Right renal cortex interstitium (tissue), 3 donors: ENCODE data around the gene SUV39H2. TPM values are rescaled to one million over a fixed set of nuclear protein-coding genes. Genes with fewer than 3 reads are reported as not detected.
A peak's percentile ranks its signal among the peaks of the same experiment; 100 is the strongest.
"Not testable (repeated sequence)": the region's sequence is repeated elsewhere in the genome, so short reads cannot be mapped to it uniquely, and the experiment has no call there.

ENCODE experiments used
- DNase-seq, 3 donors: peaks; one replicate each; pipeline ENCODE4 v3.0.0-alpha.2; 2013; ENCODE audit warnings: low read depth in 3 of 3, low spot score in 2 of 3
- polyA plus RNA-seq, 3 donors: library from polyadenylated mRNA; unstranded; fragments of 120-200 nt; gene quantifications; one replicate each; pipeline ENCODE4 v1.2.1, GENCODE V29; 2013; ENCODE audit not compliant: insufficient read length in 3 of 3

Gene SUV39H2
- polyA plus RNA-seq, 3 donors: 21.0 to 23.1 (median 22.9) TPM

DNA sequence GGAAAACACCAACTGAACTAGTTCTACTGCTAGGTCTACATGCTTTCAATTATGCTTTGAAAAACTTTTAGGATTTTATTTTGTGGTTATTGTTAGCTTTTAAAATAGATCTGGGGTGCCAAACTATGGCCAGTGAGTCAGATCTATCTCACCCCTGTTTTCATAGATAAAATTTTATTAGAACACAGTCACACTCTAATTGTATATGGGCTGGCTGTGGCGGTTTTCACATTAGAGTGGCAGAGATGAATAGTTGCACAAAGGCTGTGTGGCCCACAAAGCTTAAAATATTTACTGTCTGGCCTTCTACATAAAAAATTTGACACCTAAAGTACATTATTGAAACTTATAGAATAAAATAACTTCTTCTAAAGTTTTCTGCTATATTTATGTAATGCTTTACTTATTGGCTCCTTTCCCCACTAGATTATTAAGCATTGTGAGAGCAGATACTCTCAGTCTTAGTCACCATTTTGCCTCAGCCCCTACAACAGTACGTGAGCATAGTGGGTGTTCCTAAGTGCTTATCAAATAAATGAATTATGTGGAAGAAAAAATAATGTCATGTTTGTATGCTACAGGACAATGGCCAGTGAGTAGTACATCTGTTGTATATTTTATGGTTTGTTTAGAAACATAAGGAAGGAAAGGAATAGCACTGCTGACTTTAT, 5.4 kb upstream of the SUV39H2 start:
- DNase-seq: no peak

DNA sequence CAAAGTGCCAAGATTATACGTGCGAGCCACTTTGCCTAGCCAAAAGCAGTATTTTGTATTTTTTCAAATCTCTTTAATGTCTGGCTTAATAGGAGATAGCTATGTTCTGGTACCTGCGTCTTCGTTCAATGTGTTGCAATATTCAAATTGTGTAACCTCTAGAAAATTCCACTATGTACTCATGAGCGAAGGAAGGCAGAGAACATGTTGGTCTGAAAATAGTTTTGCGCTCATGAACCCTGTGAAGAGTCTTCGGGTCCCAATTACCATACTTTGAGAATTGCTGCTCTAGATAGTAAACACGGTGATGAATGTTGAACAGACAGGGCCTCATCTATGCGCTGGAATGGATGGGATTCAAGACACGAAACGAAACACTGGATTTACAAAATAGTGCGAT, 2.7 kb upstream of the SUV39H2 start:
- DNase-seq: no peak

DNA sequence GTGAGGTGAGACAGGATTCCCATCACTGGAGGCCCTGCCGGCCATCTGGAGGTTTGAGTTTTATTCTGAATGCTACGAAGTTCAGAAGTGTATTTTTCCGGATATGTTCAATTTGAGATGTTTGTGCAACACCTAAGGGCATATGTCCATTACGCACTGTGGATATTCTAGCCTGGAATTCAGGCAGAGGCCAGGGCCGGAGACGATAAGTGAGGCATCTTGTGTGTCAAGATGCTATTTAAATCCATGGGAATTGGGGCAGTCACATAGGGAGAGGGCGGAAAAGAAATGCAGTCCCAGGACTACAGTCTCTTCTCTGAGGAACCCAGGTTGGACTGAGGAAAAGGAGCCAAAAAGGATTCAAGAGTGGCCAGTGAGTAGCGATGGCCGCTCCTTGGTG, 1.9 kb upstream of the SUV39H2 start:
- DNase-seq: no peak

DNA sequence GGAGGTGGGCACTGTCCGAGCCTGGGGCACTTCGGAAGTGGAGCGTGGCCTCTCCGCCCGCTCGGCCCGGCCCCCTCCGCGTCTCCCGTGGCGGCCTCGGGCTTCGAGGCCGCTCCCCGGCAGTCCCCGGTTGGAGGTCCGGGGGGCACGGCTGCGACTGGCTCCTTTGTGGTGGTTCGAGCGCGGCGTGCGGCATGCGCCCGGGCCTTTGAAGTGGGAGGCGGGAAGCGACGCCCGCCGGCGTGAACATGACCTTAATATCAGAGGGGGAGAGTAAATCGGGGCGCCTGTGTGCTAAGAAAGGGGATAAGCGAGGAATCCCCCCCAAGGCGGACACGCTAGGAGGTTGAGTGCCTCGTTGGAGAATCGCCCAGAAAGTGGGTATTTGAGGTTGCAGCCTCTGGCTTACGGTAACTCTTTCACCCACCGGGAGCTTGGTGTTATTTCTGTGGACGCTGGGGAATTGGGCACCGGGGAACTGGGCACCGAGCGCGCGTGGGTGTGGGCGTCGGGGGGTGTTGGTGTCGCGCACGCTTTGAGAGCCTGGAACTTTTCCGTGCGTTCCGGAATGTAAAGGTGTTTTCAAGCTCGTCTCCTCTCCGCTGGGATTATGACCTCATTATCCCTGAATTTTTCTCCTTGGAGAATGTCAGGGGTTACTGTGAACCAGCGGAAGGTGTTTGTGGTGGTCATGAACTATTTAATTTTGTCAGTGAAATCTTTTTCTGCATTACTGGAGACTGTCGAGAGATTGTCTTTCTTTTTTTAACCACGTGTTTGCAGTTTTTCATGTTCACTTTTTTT, 660 bp downstream of the SUV39H2 start:
- peak; percentile 18 to 36 (median 27) for DNase-seq

DNA sequence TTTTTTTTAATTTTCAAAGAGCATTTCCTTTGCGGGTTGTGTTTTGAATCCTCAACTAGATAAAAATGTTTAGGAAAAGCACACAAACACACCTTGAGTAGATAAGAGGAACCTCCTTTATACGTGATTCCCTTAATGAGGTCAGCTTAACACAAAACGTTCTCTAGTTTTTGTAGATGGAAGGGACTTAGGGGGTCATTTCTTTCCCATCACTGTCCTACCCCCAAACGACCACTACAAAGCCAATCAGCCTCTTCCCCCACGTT, 1.2 kb downstream of the SUV39H2 start:
- DNase-seq: peak in 1 of 3 donors; percentile 23

DNA sequence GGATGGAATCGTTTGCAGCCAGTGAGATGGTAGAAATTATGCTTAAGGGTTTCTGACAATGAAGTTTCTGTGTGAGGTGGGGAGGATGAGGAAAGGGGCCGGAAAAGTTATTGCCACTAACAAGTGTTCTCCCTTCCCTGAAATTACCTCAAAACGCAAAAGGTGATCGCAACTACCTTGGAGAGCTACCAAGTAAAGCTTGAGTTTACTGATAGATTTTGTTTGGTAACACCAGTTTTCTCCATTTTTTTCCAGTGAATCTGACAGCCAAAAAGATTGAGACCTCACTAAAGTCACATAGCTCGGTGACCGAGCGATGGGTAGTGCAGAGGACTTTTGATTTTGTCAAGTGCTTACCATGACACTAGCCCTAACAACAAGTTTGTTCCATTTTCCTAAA, 1.6 kb downstream of the SUV39H2 start:
- no peak for DNase-seq

DNA sequence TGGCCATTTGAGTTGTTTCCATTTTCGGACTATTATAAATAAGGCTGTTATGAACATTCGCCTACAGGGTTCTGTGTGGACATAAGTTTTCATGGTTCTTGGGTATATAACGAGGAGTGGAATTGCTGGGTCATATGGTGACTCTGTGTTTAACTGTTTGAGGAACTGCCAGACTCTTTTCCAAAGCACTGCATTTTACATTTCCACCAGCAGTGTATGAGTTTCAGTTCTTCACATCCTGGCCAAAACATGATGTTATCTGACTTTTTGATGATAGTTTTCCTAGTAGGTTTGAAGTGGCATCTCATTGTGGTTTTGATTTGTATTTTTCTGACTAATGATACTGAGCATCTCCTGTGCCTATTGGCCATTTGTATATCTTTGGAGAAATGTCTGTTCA, 5.4 kb downstream of the SUV39H2 start:
- no peak for DNase-seq

DNA sequence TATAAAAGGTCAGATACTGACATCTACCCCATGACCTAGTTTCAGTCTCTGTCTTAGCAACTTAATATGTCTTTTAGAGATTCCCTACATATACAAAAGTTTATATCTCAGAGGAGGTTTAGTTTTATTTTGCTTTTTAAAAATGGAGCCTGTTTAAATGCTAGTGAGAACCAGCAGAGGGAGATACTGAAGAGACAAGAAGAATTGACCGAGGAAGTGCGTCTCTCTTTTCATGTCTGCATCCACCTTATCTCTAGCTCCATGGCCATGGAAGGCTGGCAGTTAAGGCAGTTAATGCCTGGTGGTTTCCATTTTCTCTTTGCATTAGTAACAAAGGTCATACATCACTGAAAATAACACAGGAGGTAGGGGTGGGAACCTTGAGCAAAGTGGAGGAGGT, 10.7 kb downstream of the SUV39H2 start:
- DNase-seq: no peak

DNA sequence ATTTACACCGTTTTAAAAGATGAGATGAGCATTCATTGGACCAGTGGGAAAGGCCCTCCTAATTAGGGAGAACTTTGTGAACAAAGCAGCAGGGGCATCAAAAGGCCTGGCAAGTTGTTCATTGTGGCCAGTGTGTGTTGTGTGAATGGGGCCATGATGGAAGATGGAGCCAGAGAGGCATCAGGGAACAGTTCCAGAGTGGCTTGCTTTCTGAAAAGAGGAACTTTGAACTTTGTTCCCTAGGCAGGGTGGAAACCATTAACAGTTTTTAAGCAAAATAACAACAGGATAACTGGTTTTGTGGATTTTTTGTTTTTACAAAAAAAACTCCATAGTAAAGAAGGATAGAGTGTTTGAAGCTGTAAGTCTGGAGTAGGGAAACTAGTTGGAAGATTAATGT, 12.5 kb downstream of the SUV39H2 start:
- DNase-seq: no peak

DNA sequence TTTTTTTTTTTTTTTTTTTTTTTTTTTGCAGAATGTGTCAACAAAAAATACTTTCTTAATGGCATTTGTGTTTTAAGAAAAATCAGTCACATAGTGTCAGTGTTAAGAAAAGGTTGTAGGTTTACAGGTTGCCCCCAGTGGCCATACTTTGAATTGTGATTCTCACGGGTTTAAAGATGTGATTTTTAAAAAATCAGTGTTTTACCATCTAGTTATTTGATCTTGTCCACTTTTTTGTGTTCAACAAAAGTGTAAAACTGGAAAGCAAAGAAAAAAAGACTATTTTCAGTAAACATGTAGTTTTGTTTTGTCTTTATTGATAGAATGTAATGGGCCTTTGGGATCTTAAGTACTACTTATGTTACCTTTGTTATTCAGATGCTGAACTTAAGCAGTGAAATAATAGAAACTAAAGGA, 25.7 kb downstream of the SUV39H2 start:
- peak in 1 of 3 donors; percentile 7 for DNase-seq

DNA sequence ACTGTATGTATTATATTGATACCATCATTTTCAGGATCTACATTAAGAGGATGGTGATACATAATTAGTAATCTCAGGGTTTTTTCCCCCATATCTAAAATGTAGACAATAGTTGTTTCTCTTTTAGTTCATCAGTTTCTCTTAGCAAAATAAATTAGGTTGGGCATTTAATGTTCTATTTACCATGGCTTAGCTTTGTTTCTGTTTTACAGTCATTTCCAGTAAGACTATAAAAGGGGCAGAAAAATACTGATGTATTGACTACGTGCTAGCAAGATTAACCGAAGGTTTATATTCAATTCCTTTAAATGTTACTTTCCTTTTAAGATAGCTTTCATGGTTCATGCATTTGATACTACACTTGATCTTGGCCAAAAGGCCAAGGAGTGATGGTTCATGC, 26.2 kb downstream of the SUV39H2 start:
- no peak for DNase-seq

DNA sequence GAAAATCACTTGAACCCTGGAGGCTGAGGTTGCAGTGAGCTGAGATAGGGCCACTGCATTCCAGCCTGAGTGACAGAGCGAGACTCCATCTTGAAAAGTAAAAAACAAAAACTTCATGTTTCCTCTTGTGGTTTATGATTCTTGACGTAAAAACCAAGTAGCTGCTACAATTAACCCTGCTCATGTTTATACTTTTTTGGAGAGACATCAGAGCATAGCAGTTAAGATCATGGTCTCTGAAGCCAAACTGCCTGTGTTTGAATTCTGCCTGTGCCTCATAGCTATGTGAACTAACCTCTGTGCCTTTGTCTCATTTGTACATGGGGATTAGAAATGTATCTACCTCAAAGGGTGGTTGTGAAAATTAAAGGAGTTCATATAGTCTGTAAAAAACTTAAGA, 27.2 kb downstream of the SUV39H2 start:
- DNase-seq: no peak

DNA sequence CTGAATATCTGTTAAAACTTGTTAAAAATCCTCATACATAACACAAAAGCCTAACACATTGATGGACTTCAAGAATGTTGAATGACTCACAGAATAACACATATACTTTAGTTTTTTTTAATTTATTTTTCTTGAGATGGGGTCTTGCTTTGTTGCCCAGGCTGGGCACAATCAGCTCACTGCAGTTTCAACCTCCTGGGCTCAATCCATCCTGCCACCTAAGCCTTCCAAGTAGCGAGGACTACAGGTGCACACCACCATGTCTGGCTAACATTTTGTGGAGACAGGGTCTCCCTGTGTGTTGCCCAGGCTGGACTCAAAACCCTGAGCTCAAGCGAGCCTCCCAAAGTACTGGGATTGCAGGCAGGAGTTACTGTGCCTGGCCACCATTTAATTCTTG, 28.1 kb downstream of the SUV39H2 start:
- DNase-seq: no peak

DNA sequence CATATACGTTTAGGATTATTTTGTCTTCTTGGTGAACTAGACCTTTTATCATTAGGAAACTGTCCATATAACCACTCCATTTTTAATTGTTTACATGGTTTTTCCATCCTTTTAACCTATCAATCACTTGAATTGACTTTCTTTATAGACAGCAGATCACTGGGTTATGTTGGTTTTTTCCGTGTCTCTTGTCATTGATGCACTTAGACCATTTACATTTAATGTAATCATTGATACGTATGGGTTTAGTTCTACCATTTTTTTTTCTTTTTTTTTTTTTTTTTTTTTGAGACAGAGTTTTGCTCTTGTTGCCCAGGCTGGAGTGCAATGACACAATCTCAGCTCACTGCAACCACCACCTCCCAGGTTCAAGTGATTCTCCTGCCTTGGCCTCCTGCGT, 28.9 kb downstream of the SUV39H2 start:
- DNase-seq: not testable (repeated sequence)

DNA sequence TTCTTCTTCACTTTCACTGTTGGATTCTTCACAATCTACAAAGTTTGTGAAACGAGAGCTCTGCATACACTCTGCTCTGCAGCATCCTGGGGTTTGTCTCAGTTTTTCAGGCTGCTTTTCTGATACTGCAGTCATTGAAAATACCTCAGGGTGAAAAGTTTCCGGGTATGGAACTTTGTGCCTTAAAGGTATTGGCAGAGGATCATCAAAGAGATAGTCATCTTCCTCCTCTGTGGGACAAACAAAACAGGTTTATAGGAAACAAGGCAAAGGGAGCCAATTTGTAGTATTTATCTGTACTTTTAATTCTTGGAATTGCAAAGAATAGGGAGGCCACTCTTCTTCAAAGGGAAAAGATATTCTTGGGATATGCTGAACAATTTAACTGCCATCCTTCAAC, 30.4 kb downstream of the SUV39H2 start:
- no peak for DNase-seq

DNA sequence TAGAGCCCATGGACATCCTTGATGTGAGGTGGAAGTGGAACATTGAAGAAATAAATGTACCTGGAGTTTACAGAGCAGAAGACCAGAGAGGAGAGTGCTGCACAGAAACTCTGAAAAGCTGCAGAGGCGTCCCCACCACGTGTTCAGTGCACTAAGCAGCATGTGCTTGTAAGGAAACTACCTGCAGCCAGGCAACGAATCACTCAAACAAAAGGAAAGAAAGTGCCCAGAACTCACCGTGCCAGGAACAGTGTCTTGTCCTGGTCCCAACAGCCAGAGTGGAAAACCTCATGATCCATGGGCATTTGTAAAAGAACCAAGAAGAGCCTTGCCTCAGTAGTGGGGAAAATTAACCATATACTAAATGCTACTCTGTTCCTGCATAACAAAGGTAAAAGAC, 32.3 kb downstream of the SUV39H2 start:
- DNase-seq: no peak

DNA sequence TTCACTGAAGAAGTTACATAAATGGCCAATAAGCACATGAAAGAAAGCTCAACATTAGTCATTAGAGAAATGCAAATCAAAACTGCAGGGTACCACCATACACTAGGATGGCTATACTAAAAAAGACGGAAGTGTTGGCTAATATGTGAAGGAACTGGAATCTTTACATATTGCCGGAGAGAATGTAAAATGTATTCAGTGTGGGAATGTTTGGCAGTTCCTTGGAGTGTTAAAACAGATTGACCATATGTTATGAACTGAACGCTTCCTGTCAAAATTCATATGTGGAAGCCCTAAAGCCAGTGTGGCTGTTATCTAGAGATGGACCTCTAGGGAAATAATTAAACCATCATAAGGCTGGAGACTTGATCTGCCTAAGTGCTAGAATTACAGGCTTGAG, 33.1 kb downstream of the SUV39H2 start:
- DNase-seq: no peak

DNA sequence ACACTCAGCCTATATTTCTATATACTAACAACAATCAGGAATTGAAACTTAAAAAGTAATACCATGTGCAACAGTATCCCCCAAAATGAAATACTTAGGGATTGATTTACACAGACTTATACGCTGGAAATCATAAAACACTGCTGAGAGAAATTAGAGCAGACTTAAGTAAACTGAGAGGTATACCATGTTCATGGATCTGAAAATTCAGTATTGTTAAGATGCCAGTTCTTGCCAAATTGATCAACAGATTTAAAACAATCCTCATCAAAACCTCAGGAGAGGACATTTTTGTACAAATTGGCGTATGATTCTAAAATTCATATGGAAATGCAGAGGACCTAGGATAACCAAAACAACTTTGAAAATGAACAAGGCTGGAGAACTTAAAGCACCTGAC, 37.9 kb downstream of the SUV39H2 start:
- DNase-seq: no peak

DNA sequence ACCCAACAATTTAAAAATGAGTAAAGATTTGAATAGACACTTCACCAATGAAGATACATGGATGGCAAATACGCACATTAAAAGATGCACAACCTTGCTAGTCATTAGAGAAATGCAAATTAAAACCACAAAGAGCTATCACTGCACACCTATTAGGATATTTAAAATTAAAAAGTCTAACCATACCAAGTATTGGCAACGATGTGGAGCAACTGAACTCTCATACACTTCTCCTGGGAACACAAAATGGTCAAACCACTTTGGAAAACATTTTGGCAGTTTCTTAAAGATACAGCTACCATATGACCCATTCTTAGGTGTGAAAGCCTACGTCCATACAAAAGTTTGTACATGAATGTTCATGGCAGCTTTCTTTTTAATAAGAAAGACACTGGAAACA, 39.2 kb downstream of the SUV39H2 start:
- DNase-seq: no peak

DNA sequence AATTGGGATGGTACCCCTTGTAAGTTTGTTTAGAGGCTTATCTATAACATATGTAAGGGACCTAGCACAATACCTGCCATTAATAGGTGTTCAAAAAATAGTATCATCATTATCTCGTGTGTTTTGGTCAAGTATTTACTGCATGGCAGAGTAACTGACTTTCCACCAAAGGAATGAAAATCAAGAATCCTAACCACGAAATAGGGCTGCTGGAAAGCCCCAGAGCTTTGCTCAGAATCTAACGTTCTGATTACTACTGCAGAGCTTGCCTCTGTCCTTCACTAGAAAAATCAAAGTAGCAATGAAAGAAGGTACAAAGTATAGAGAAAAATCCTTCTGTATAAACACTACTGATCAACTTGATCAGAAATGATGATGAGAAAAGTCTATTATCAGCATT, 40.3 kb downstream of the SUV39H2 start:
- DNase-seq: no peak

DNA sequence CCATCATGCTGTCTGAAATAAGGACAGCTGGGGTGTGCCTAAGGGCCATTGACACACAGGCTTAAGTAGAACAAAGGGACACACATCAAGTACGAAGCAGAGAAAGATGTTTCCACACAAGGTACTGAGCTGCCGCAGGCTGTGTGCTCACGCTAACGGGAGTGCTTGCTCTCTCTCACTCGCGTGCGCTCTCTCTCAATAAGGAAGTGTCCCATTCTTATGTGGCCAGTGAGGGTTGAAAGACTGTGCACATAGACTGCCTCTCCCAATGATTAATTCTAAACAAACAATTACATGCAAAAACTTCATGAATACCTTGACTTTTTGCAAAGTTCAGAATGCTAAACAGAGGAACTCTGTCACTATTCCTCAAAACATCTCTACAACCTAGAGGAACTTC, 45.3 kb downstream of the SUV39H2 start:
- no peak for DNase-seq

DNA sequence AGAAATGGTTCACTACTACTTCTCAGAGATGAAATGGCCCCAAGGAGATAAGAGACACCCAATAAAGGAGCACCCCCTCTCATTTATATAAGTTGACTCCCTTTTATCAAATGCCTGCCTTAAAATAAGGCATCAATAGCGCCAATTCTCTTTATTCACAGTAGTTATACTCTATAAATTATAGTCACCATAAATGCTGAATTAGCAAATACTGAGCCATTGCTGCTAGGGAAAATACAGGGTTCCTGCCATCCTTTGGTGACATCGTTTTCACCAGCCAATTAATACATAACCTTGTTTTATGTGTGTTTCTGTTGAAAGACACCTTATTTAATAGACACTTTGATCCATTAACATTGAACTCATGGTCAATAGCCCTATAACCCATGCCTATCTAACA, 46.6 kb downstream of the SUV39H2 start:
- no peak for DNase-seq

DNA sequence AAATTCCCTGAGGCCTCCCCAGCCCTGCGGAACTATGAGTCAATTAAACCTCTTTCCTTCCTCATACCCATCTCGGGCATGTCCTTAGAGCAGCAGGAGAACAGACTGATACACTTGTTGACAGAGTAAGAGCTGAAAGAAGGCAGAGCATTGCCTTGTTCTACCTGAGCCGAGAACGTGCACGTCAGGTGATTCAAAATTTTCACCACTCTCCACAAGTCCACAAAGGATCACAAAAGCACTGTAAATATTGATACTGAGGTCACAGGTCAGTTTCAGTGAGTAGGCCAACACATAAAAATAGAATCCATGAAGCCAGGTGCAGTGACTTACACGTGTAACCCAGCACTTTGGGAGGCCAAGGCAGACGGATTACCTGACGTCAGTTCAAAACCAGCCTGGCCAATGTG, 47.4 kb downstream of the SUV39H2 start:
- DNase-seq: no peak
